ENCODE data around the gene TRHDE.

GRCh38 chr12:72365151-72365550 is 93.0 kb downstream of the TRHDE start:
- TF ChIP-seq REST (IDR thresholded peaks at IDR 0.05; ENCODE audit: insufficient read depth in 1 of 2, low read depth in 2 of 2, low read length in 1 of 2), result no peak
- TF ChIP-seq CTCF (IDR thresholded peaks at IDR 0.05), result no peak
- TF ChIP-seq POLR2AphosphoS5 (IDR thresholded peaks at IDR 0.05; ENCODE audit: low read depth, low read length), result no peak

Data from Panc1 (cell line).